Glomerular visceral epithelial cell (primary cell): ENCODE data around the gene CEP57.
"Not testable (repeated sequence)": the region's sequence is repeated elsewhere in the genome, so short reads cannot be mapped to it uniquely, and the experiment has no call there.

ENCODE experiments used
- DNase-seq: peaks from one replicate; pipeline ENCODE4 v3.0.0-alpha.2; 2016; ENCODE audit errors: extremely low spot score

The CEP57 gene

GRCh38 chr11:95796501-95796900 lies 6.2 kb downstream of the CEP57 start:
- DNase-seq: no peak

- DNase-seq: no peak
These were observed 9.2 kb downstream of the CEP57 start for GRCh38 chr11:95799546-95799945.

- DNase-seq: no peak
These were observed 10.1 kb downstream of the CEP57 start for GRCh38 chr11:95800438-95800837.

DNA sequence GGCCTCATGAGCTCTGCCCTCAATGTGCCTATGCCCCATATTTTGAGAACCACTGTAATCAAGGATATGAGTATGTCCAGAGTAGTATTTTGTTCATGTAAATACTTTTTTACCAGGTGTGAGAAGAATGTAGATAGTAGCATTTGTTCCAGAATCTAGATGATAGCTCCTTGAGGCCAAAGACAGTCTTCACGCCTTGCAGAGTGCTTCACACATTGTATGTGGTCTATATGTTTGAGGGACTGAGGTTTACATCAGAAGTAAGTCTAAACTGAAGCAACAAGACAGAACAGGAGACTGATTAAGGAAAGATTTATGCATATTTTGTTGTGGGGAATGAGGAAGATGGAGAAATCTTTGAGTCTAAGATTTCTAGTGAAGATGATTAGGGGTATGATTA lies 12.5 kb downstream of the CEP57 start:
- no peak for DNase-seq

- DNase-seq: no peak
These were observed 13.7 kb downstream of the CEP57 start for GRCh38 chr11:95803973-95804372.

DNA sequence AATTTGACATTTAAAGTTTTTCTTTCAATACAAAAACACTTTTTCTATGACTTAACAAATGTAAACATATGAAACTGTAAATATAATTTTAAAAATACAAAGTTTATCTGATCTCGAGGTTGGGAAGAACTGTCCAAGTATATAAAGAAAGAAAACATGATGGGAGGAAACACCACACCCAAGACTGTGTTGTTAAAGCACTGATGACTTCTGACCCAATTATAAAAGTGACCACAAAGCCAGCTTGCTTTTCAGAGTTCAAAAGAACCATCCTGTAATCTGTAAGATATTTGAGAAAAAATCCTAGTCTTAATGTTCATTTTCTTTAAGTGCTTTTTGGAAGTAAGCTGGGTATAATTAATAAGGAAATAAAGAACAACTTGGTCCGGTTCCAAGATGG lies 15.6 kb downstream of the CEP57 start:
- no peak for DNase-seq

DNA sequence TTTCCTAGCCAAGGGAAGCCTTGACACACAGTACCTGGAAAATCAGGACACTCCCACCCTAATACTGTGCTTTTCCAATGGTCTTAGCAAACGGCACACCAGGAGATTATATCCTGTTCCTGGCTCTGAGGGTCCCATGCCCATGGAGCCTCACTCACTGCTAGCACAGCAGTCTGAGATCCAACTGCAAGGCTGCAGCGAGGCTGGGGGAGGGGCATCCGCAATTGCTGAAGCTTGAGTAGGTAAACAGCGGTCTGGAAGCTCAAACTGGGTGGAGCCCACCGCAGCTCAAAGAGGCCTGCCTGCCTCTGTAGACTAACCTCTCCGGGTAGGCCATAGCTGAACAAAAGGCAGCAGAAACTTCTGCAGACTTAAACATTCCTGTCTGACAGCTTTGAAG lies 16.2 kb downstream of the CEP57 start:
- not testable (repeated sequence) for DNase-seq

- not testable (repeated sequence) for DNase-seq
These were observed 20.8 kb downstream of the CEP57 start for GRCh38 chr11:95811052-95811451.

GRCh38 chr11:95816037-95816436 lies 25.7 kb downstream of the CEP57 start:
- no peak for DNase-seq

DNA sequence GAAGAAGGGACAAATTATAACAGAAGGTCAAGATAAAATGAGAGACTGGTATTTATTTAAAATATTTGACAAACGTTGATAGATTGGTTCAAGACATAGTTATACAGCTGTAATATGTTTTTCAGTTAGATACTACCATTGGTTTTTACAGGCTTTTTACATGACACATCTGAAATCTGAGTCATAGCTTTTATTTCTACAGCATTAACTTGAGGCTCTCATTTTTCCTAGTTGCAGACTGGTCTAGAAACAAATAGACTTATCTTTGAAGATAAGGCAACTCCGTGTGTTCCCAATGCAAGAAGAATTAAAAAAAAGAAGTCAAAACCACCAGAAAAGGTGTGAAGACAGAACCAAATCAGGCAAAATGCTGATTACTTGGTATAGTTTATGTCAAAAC lies 31.3 kb downstream of the CEP57 start:
- DNase-seq: no peak

GRCh38 chr11:95827696-95828095 lies 37.4 kb downstream of the CEP57 start:
- no peak for DNase-seq

GRCh38 chr11:95829580-95830259 lies 39.4 kb downstream of the CEP57 start:
- peak; percentile 29 for DNase-seq

GRCh38 chr11:95831198-95831883 lies 41.0 kb downstream of the CEP57 start:
- peak; percentile 73 for DNase-seq

GRCh38 chr11:95832763-95833162 lies 42.5 kb downstream of the CEP57 start:
- DNase-seq: no peak

DNA sequence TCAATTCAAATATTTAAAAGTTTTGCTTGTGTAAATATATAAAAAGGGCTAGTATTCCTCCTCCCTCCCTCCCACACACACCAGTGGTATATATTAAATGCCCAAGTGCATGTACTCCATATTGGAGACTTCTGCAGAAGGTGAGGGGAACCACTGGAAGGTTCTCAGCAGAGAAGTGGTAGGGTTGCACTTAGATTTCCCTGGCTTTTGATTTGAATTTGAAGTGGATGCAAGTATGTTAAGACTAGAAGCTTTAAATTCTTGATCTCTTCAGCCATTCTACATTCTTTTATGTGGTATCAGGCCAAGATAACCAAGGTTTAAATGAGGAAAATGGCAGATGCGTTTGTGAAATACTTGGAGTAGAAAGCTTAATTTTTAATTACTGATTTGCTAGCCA lies 43.1 kb downstream of the CEP57 start:
- no peak for DNase-seq

DNA sequence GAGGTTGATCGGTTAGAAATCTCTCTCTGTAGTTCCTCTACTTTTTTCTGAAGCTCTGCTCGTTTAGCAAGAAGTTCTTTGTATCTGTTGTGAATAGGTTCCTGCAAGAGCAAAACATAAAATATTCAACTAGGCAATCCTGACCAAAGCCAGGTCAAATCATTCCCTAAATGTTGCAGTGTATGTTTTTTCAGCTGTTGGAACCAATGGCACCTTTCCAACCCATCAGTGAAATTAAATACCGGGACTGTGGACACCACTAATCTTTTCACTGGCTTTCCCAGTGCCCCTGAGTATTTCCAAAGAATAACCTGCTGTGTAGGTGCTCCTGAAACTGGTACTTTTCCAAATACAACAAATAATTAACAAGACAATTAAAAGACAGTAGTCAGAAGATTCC lies 45.1 kb downstream of the CEP57 start:
- no peak for DNase-seq

- DNase-seq: peak; percentile 86
These were observed 45.6 kb downstream of the CEP57 start for GRCh38 chr11:95835768-95836488.

- DNase-seq: no peak
These were observed 54.9 kb downstream of the CEP57 start for GRCh38 chr11:95845167-95845566.

GRCh38 chr11:95849087-95849825 lies 59.0 kb downstream of the CEP57 start:
- peak; percentile 78 for DNase-seq

DNA sequence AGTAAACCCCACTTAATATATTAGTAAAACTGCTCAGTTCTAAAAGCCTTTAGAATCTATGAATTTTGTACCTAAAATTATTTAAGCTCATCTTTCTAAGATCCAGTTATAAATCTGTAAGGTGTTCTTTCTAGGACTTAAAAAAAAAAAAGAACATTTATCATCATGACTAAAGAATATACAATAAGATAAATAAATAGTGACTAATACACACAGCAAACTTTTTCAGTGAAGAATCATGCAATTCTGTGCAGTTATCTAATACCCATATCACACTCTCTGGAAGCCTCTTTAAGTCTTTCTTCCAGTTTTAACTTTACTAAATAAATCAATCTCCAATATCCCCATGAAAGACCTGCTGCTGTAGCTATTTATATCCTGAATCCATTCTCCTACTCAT lies 59.8 kb downstream of the CEP57 start:
- DNase-seq: no peak

GRCh38 chr11:95853138-95853537 lies 62.8 kb downstream of the CEP57 start:
- DNase-seq: no peak

- no peak for DNase-seq
These were observed 63.6 kb downstream of the CEP57 start for GRCh38 chr11:95853862-95854261.
